Measurements from ENCODE around the gene PARP8.
"Not testable (repeated sequence)": the region's sequence is repeated elsewhere in the genome, so short reads cannot be mapped to it uniquely, and the experiment has no call there.

Gene PARP8

DNA sequence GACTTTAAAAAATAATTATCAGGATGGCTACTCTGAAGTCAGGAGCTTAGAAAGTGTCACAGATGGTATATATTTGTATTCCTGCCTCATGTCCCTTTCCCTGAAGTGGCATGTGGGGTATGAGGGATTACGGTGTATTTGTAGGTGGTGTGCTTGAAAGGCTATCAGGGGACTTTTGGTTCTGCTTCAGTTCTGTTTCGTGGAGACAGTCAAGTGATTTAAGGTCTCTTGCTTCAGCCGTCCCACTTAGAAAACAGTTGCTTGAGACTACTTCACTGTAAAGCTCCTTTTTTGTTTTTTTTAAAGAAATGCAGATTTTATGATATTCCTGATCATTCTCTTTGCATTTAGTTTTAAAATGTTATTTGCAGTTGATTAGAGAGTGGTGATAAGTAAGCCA, 18.3 kb downstream of the PARP8 start:
- no peak for FAIRE-seq

GRCh38 chr5:50687548-50687947, 21.1 kb downstream of the PARP8 start:
- FAIRE-seq: no peak

- FAIRE-seq: no peak
These were observed 25.1 kb downstream of the PARP8 start for GRCh38 chr5:50691399-50692016.

- no peak for FAIRE-seq
These were observed 27.7 kb downstream of the PARP8 start for GRCh38 chr5:50694027-50694590.

DNA sequence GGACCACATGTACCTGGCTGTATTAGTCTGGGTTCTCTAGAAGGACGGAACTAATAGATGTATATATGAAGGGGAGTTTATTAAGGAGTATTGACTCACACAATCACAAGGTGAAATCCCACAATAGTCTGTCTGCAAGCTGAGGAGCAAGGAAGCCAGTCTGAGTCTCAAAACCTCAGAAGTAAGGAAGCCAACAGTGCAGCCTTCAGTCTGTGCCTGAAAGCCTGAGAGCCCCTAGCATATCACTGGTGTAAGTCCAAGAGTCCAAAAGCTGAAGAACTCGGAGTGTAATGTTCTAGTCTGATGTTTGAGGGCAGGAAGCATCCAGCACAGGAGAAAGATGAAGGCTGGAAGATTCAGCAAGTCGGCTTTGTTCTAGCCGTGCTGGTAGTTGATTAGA, 28.2 kb downstream of the PARP8 start:
- not testable (repeated sequence) for FAIRE-seq

DNA sequence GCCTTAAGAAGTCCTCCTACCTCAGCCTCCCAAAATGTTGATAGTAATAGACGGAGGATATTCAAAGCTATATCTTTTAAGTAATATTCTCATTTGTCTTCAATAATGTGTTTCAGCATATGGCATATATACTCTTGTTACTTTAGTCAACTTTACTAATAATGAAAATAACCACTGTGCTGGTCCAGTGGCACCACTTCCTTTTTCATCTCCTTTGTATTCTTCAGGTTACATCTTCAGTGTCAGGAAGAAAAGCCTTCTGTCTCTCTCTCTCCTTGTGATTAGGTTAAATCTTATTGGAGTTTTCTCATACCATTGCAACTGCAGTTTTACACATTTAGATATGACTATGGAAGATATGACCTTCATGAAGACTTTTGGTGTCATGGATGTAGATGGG, 31.3 kb downstream of the PARP8 start:
- FAIRE-seq: no peak

- FAIRE-seq: no peak
These were observed 33.3 kb downstream of the PARP8 start for GRCh38 chr5:50699737-50700136.

- FAIRE-seq: no peak
These were observed 34.3 kb downstream of the PARP8 start for GRCh38 chr5:50700706-50701105.

DNA sequence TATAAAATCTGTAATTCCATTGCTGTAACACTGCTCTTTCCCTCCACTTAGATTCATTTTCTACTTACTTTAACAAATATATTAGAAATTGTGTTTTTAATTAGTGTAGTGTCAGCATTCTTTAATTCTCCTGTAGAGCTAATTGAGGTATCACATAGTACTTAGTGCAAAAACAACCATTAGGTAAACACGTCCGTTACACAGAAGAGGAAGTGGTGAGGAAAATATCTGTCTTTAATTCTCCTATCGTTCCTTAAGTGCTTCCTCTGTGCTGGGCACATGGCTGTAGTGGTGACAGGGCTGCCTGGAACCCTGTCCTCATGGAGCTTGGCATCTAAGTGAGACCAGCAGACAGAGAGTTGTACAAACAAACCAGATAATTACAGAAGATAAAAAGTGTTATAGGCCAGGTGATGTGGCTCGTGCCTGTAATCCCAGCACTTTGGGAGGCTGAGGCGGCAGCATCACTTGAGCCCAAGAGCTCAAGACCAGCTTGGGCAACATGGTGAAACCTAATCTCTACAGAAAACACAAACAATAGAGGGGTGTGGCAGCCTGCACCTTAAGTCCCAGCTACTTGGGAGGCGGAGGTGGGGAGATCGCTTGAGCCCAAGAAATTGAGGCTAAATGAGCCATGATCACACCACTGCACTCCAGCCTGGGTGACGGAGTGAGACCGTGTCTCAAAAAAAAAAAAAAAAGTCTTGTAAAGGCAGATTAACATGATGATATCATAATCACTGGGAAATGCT, 36.4 kb downstream of the PARP8 start:
- FAIRE-seq: no peak

DNA sequence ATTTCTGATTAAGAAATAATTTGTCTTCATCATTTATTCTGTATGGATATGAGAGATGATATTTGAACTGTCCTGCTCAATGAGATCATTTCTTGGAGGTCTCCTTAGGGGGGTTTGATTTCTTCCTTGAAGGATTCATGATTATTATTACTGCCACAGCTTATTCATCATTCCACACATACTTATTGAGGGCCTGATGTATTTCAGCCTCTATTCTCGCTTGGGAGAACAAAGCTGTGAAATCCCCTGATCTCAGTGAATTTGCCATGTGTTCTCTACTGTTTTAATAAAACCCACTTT, 36.9 kb downstream of the PARP8 start:
- no peak for FAIRE-seq

DNA sequence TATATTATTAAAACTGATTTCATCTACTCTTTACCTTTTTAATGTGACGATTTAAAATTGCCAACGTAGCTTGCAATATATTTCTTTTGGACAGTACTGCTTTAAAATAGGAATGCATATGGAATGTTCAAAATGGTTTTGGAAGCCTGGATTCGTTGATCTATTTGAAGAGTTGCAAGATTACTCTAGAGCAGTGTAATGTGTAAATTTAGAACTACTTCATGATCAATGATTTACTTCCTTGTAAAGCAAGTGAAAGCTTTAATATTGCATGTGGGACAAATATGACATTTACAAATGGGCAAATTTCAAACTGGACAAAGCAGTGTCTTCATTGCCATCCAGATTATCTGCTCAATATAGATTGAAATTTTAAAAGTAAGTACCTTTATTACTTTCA, 38.3 kb downstream of the PARP8 start:
- no peak for FAIRE-seq

GRCh38 chr5:50709471-50709870, 43.0 kb downstream of the PARP8 start:
- no peak for FAIRE-seq

GRCh38 chr5:50710838-50711237, 44.4 kb downstream of the PARP8 start:
- FAIRE-seq: no peak

GRCh38 chr5:50711280-50711679, 44.8 kb downstream of the PARP8 start:
- FAIRE-seq: no peak

DNA sequence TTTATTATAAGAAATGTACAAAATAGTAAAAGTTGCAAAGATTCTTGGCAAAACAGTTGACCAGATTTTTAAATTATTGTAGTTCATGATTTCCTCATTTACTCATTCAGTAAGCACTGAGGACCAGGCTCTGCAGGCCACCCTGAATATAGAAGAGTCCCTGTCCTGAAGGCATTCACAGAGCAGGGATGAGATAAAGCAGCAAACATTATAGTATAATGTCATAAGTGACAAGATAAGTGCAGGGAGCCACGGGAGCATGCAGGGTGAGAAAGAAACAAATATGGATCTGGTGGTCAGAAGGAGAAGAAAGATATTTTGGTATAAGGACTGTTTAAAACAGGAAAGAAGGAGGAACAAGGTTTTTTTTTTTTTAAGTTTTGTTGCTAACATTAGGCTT, 46.0 kb downstream of the PARP8 start:
- FAIRE-seq: no peak

- no peak for FAIRE-seq
These were observed 48.6 kb downstream of the PARP8 start for GRCh38 chr5:50715001-50715400.

DNA sequence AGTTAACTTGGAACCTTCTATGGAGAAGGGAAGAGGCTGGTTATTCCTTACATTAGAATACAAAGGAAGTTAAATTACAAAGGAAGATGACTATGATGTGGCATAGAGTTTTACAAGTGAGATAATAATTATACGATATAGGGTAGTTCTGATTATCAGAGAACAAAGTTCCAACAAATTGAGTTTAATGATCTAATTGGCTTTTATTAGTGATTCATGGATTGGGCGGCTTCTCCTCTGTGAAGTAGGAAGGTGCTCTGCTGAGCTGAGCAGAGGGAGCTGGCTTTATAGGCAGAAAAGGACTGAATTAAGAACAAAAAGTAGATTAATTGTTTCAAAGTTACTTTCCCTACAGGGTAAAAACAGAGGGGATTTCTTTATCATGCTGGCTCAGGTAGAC, 49.7 kb downstream of the PARP8 start:
- FAIRE-seq: no peak

- no peak for FAIRE-seq
These were observed 51.2 kb downstream of the PARP8 start for GRCh38 chr5:50717651-50718050.

DNA sequence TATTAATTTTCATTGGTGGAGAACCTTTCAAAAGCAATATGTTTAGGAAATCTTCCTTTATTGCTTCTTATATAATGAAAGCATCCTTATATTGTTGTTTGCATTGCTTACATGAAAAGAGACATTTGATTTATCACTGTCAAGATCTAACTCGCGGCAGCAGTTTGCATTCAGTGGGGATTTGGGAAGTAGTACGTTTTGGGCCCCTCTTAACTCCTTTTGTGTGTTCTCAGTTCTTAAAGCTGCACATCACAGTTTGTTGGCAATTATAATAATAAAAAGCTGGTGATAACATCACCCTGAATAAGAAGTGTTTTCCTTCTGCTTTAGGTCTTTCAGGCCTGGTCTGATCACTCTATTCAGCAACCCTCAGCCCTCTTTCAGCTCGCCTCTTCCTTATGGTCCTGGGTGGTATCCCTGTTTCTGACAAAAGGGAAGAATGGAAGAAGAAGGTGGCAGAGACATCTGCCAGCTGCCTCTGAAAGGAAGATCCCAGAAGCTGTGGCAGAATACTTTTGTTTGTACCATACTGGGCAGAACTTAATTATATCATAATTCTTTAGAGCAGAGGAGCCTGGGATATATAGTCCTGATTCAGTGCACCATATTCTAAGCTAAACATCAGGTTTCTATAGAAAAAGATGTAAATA, 53.7 kb downstream of the PARP8 start:
- FAIRE-seq: no peak

- no peak for FAIRE-seq
These were observed 55.8 kb downstream of the PARP8 start for GRCh38 chr5:50722223-50722622.

- FAIRE-seq: no peak
These were observed 57.8 kb downstream of the PARP8 start for GRCh38 chr5:50724262-50724661.

DNA sequence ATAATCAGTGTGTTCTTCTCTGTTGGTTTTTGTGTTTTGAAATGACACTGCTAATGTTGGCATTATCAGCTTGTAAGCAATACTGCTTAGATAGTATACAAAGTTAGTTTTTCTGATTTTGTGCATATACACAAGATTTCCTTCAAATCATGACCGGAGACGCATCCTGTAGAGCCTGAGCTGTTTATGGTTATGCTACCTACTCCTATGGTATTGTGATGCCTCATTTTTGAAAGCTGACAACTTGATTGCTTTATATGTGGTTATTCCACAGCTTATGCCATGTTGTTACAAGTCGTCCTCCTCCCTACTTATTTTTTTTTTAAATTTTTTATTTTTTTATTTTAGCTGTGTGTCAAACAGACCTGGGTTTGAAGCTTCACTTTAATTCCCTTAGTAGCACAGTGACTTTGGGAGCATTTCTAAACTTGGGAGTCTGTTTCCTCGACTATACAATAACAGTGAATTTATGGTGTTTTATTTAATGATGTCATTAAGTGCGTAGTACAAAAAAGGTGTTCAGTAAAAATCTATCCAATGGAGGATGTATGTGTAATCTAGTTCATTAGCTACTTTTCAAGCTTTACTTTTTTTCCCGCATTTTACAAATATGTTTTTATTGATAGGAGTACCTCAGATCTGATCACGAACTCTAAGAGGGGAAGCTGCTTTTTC, 59.5 kb downstream of the PARP8 start:
- FAIRE-seq: no peak

DNA sequence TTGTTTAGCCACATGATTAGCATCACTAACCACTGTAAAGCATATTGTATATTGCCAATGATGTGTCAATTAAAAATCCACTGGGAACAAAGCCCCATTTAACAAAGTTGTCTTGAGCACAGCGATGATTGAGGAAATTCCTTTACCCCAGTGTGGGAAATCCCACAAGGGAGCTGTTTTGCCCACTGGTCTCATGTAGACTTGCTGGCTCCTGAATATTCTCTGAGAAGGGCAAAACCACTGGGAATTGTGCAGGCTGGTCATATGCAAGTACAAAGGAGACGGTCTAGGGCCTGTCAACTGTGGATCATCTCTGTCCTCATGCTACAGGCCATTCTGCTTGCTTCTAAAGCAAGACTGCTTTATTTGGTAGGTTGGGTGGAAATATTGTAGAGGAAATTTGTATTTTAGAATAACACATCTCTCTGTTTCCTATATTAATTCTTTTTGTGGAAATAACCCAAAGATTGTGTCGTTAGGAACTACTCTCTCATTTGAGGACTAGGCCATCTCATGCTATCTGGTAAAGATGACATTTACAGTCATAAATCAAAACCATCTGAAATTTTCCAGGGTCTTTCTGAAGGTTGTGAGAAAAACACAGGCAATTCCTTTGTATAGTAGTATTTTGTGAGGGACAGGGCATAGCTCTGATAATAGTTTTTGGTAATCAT, 60.2 kb downstream of the PARP8 start:
- FAIRE-seq: no peak
